ENCODE results near the gene PEX3.

Gene PEX3

GRCh38 chr6:143536866-143537691 lies 86.5 kb downstream of the PEX3 start:
- peak in 2 of 3 donors; percentile 22 to 43 for DNase-seq (ENCODE audit: low read depth in 3 of 3, low spot score in 1 of 3)

GRCh38 chr6:143538374-143538773 lies 87.8 kb downstream of the PEX3 start:
- no peak for DNase-seq (ENCODE audit: low read depth in 3 of 3, low spot score in 1 of 3)

- DNase-seq (ENCODE audit: low read depth in 3 of 3, low spot score in 1 of 3), result no peak
Observed at GRCh38 chr6:143539106-143539505, 88.5 kb downstream of the PEX3 start.

GRCh38 chr6:143539734-143540133 lies 89.1 kb downstream of the PEX3 start:
- DNase-seq (ENCODE audit: low read depth in 3 of 3, low spot score in 1 of 3), result no peak

GRCh38 chr6:143540192-143540591 lies 89.6 kb downstream of the PEX3 start:
- no peak for DNase-seq (ENCODE audit: low read depth in 3 of 3, low spot score in 1 of 3)

All from stimulated activated CD4-positive, alpha-beta T cell treated with anti-CD3 and anti-CD28 coated beads, TNF-alpha, amount 100 ng/mL, for 1 hour (primary cell).